ENCODE data around the gene PRDM1.

DNA sequence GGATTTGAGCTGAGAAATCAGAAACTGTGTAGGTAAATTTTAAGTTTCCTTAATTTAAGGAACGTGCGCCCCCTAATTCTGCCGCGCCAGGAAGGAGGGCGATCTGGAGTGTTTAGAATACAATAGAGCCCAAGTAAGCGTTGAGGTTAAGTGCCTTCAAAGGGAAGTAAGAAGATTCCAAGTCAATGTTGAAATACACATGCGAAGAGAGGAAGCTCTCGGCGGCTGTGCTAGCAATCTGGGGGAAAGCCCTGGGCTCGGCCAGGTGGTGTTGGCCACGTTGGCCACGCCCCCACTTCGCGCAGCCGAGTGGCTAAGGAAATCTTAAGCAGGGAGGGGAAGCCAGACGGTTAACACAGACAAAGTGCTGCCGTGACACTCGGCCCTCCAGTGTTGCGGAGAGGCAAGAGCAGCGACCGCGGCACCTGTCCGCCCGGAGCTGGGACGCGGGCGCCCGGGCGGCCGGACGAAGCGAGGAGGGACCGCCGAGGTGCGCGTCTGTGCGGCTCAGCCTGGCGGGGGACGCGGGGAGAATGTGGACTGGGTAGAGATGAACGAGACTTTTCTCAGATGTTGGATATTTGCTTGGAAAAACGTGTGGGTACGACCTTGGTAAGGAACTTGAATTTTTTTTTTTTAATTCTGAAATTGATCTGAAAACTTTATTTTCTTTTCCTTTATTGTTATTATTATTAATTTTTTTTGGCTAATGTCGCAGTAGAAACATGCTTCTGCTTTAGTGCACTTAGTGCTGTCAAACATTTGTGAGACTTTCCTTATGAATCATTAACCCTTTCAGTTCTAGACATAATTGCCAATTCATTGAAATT, at the start of gene PRDM1:
- TF ChIP-seq CTCF (IDR thresholded peaks at IDR 0.05) (peak; percentile 35), EZH2 (IDR thresholded peaks at IDR 0.05; ENCODE audit: borderline replicate concordance, insufficient read depth, low read depth, low read length, poor library complexity, severe bottlenecking) (no peak)
